H1 (cell line): ENCODE data around the gene RPS26. TPM values are rescaled to one million over a fixed set of nuclear protein-coding genes. Genes with fewer than 3 reads are reported as not detected.

Source experiments
- CTCF ChIA-PET: fragments of 300-600 bp; sonication (Branson Sonifier 250); formaldehyde crosslinking; loops from one replicate; lab custom pipeline; 2021; ENCODE audit not compliant: partially characterized antibody; lab: Charles Lee
- POLR2A ChIA-PET: fragments of 300-600 bp; sonication (Branson Sonifier 250); formaldehyde crosslinking; loops from one replicate; lab custom pipeline; 2021; ENCODE audit warnings: inconsistent platforms; ENCODE audit not compliant: partially characterized antibody; lab: Charles Lee
- DNase-seq, 2 experiments: peaks; one replicate each; pipeline versions ENCODE4 v3.0.0 to v3.0.0-alpha.2; 2010 to 2022; ENCODE audit warnings: low spot score in 2 of 2, low read depth in 1 of 2, mixed read lengths in 1 of 2
- FAIRE-seq: peaks from 2 replicates; lab custom pipeline; 2011; peaks lifted over from hg19 to GRCh38; lab: Jason Lieb, UNC
- H2AFZ ChIP-seq: 2 replicates; pipeline ENCODE4 v1.8.1; 2012; ENCODE audit warnings: low read length, inconsistent platforms
- H2AK5ac ChIP-seq: 2 replicates; pipeline ENCODE4 v1.6.1; 2013; ENCODE audit warnings: low read depth, low read length
- H2BK120ac ChIP-seq: replicated peaks from 2 replicates; pipeline ENCODE3; 2013; ENCODE audit warnings: low read depth, low read length, inconsistent platforms
- H2BK12ac ChIP-seq: 2 replicates; pipeline ENCODE4 v1.6.1; 2013; ENCODE audit warnings: low read depth, low read length
- H2BK15ac ChIP-seq: 2 replicates; pipeline ENCODE4 v1.6.1; 2013; ENCODE audit warnings: low read length
- H2BK20ac ChIP-seq: 2 replicates; pipeline ENCODE4 v1.6.1; 2013; ENCODE audit warnings: low read length
- H2BK5ac ChIP-seq: 2 replicates; pipeline ENCODE4 v1.6.1; 2013; ENCODE audit warnings: low read depth, low read length
- H3K14ac ChIP-seq: 2 replicates; pipeline ENCODE4 v1.6.1; 2013; ENCODE audit warnings: inconsistent platforms; ENCODE audit not compliant: insufficient read length
- H3K18ac ChIP-seq: 2 replicates; pipeline ENCODE4 v1.6.1; 2013; ENCODE audit warnings: low read length; ENCODE audit errors: extremely low read depth
- H3K23ac ChIP-seq: 2 replicates; pipeline ENCODE4 v1.6.1; 2013; ENCODE audit warnings: inconsistent platforms; ENCODE audit not compliant: insufficient read length
- H3K23me2 ChIP-seq: 2 replicates; pipeline ENCODE4 v1.6.1; 2013; ENCODE audit warnings: low read depth, low read length
- H3K27ac ChIP-seq: 2 replicates; pipeline ENCODE4 v1.6.1; 2011; ENCODE audit warnings: low read depth, low read length, inconsistent platforms
- H3K27me3 ChIP-seq, 4 experiments: replicated peaks in 1 of 4; 1 replicate in 1 of 4; 2 replicates in 3 of 4; pipeline versions ENCODE4 v1.6.1 to v1.8.1; 2011 to 2013; ENCODE audit warnings: low read length in 3 of 4, mild to moderate bottlenecking in 3 of 4, inconsistent platforms in 2 of 4, mixed read lengths in 2 of 4, moderate library complexity in 1 of 4; ENCODE audit not compliant: control insufficient read depth in 3 of 4, insufficient read depth in 3 of 4; ENCODE audit errors: extremely low read depth in 1 of 4
- H3K36me3 ChIP-seq, 4 experiments: 2 replicates each; pipeline versions ENCODE4 v1.6.1 to v1.8.1; 2011 to 2013; ENCODE audit warnings: mild to moderate bottlenecking in 4 of 4, low read length in 3 of 4, moderate library complexity in 2 of 4, control low read depth in 1 of 4, inconsistent platforms in 1 of 4; ENCODE audit not compliant: insufficient read depth in 4 of 4, control insufficient read depth in 2 of 4
- H3K4ac ChIP-seq: replicated peaks from 2 replicates; pipeline ENCODE3; 2013; ENCODE audit warnings: low read length, low read depth, mixed read lengths, inconsistent platforms; ENCODE audit not compliant: insufficient read length
- H3K4me1 ChIP-seq, 4 experiments: replicated peaks in 1 of 4; 1 replicate in 1 of 4; 2 replicates in 3 of 4; pipeline versions ENCODE4 v1.6.1 to v1.8.1; 2011 to 2013; ENCODE audit warnings: low read length in 3 of 4, inconsistent platforms in 2 of 4, mixed read lengths in 1 of 4; ENCODE audit not compliant: insufficient read depth in 4 of 4, control insufficient read depth in 3 of 4
- H3K4me2 ChIP-seq, 2 experiments: 2 replicates each; pipeline versions ENCODE4 v1.6.1 to v1.8.1; 2011 to 2013; ENCODE audit warnings: low read depth in 2 of 2, low read length in 2 of 2, control low read depth in 1 of 2, inconsistent platforms in 1 of 2, mild to moderate bottlenecking in 1 of 2; ENCODE audit not compliant: insufficient read depth in 1 of 2
- H3K4me3 ChIP-seq, 4 experiments: fragments of 200-600, 300-600 bp in 1 of 4; sonication (generic), shearing (Covaris generic), sonication (Bioruptor Twin) in 1 of 4; 2 replicates each; pipeline versions ENCODE4 v1.5.1 to v1.8.1; 2011 to 2016; ENCODE audit warnings: low read length in 4 of 4, low read depth in 3 of 4, control low read depth in 2 of 4, inconsistent platforms in 2 of 4, mild to moderate bottlenecking in 2 of 4, mixed read lengths in 1 of 4, moderate library complexity in 1 of 4; ENCODE audit not compliant: insufficient read depth in 2 of 4; ENCODE audit errors: extremely low read depth in 1 of 4
- H3K56ac ChIP-seq: replicated peaks from 2 replicates; pipeline ENCODE3; 2013; ENCODE audit warnings: low read depth, mild to moderate bottlenecking, mixed read lengths, low read length, inconsistent platforms; ENCODE audit not compliant: insufficient read length
- H3K79me1 ChIP-seq: 2 replicates; pipeline ENCODE4 v1.6.1; 2013; ENCODE audit warnings: low read depth, low read length, control low read depth
- H3K79me2 ChIP-seq, 2 experiments: 2 replicates each; pipeline versions ENCODE4 v1.6.1 to v1.8.1; 2012 to 2013; ENCODE audit warnings: low read length in 2 of 2, mild to moderate bottlenecking in 2 of 2, inconsistent platforms in 1 of 2; ENCODE audit not compliant: insufficient read depth in 2 of 2, control insufficient read depth in 1 of 2
- H3K9ac ChIP-seq, 4 experiments: replicated peaks in 1 of 4; 1 replicate in 1 of 4; 2 replicates in 3 of 4; pipeline versions ENCODE4 v1.6.1 to v1.8.1; 2011 to 2013; ENCODE audit warnings: low read depth in 3 of 4, low read length in 3 of 4, control low read depth in 2 of 4, mild to moderate bottlenecking in 2 of 4, moderate library complexity in 2 of 4, inconsistent platforms in 1 of 4; ENCODE audit errors: extremely low read depth in 1 of 4
- H3K9me3 ChIP-seq, 2 experiments: 2 replicates each; pipeline versions ENCODE4 v1.6.1 to v1.8.1; 2012 to 2013; ENCODE audit warnings: mild to moderate bottlenecking in 2 of 2, moderate library complexity in 2 of 2, control low read depth in 1 of 2, inconsistent platforms in 1 of 2, low read depth in 1 of 2, low read length in 1 of 2, mixed read lengths in 1 of 2; ENCODE audit not compliant: insufficient read depth in 2 of 2
- H4K20me1 ChIP-seq, 2 experiments: replicated peaks in 1 of 2; 2 replicates each; pipeline versions ENCODE3 to v1.8.1; 2011 to 2013; ENCODE audit warnings: inconsistent platforms in 2 of 2, low read length in 2 of 2, mild to moderate bottlenecking in 1 of 2; ENCODE audit not compliant: insufficient read depth in 2 of 2, control insufficient read depth in 1 of 2
- H4K5ac ChIP-seq: 2 replicates; pipeline ENCODE4 v1.6.1; 2013; ENCODE audit warnings: low read length, low read depth, mixed read lengths, inconsistent platforms; ENCODE audit not compliant: insufficient read length
- H4K8ac ChIP-seq: 2 replicates; pipeline ENCODE4 v1.8.0; 2013; ENCODE audit warnings: mild to moderate bottlenecking, moderate library complexity, low read length, inconsistent platforms; ENCODE audit not compliant: insufficient read depth; ENCODE audit errors: extremely low read depth
- H4K91ac ChIP-seq: replicated peaks from 2 replicates; pipeline ENCODE3; 2013; ENCODE audit warnings: low read length, mixed read lengths, inconsistent platforms; ENCODE audit not compliant: insufficient read length
- MAFK ChIP-seq: IDR thresholded peaks from 2 replicates; pipeline ENCODE4 v1.6.1; 2012; ENCODE audit warnings: low read depth, mild to moderate bottlenecking, improper control_type of control experiment, low read length
- RAD21 ChIP-seq, 2 experiments: IDR thresholded peaks in 1 of 2; conservative IDR thresholded peaks in 1 of 2; 2 replicates each; pipeline ENCODE4 v1.6.1; 2011; ENCODE audit warnings: low read depth in 2 of 2, low read length in 2 of 2, improper control_type of control experiment in 1 of 2, inconsistent platforms in 1 of 2, mild to moderate bottlenecking in 1 of 2, moderate library complexity in 1 of 2
- RFX5 ChIP-seq: IDR thresholded peaks from 2 replicates; pipeline ENCODE4 v1.6.1; 2011; ENCODE audit warnings: low read depth, low read length, improper control_type of control experiment, borderline replicate concordance
- WGBS, 2 experiments: shearing (Covaris generic) in 1 of 2; methylation state at CpG; one replicate each; pipeline versions ENCODE4 v1.1.6 to v1.1.7; 2013 to 2015; ENCODE audit warnings: low lambda C conversion rate in 2 of 2, mixed read lengths in 2 of 2, inconsistent platforms in 1 of 2, low coverage in 1 of 2, missing lambda C conversion rate in 1 of 2; ENCODE audit not compliant: insufficient replicate concordance in 2 of 2, insufficient coverage in 1 of 2, insufficient read length in 1 of 2; ENCODE audit errors: extremely low coverage in 1 of 2, missing lambda C conversion rate in 1 of 2; 5-methylcytosine and 5-hydroxymethylcytosine counted together
- polyA plus RNA-seq, 7 experiments: library from polyadenylated mRNA; depleted of rRNA in 3 of 7; stranded (reverse) in 5 of 7; unstranded in 2 of 7; fragments of >200 nt in 5 of 7; fragments of 200-250 nt in 2 of 7; gene quantifications; 1 replicate in 5 of 7; 2 replicates in 1 of 7; 4 replicates in 1 of 7; pipeline versions ENCODE4 v1.2.1 to v1.2.3, GENCODE V29; 2011 to 2013; ENCODE audit warnings: missing spikeins in 2 of 7, mixed read lengths in 2 of 7
- total RNA-seq: library from RNA; stranded (reverse); fragmentation: NEBNext Ultra II Directional; extraction: Animal tissue kit (Norgen Biotek cat#: 25700); gene quantifications from 2 replicates; pipeline ENCODE4 v1.2.1, GENCODE V29; 2021

RPS26 gene
- total and polyA plus RNA-seq, 2 of the 8 experiments (the other 6 are each of a cell fraction or from before 2014, with no cell fraction given), result 53.4 to 1,922 TPM

DNA sequence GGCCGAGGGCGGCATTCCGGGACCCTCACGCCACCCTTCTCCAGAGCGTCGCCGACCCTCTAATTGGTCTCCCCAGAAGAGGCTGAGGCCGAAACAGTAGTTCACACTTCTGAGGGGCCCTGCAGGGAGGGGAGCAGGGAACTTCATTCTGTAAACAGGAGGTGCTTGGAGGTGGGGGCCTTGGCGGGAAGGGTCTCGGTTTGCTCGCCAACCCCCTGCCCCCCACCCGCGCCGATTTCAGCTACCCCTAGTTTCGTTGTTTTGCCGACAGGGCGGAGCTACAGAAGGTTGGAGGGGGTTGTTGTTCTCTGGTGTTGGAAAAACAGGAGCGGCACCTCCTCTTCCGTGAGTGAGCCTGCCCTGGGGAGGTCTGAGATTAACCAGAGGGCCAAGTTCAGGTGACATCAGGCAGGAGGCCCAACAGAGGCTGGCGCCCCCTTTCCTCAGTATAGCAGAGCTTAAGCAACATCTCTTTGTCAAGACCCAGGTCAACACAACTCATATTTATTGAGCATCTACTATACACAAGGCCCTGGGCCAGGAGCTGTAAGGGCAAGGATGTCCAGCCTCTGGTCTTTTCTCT is 38.9 kb downstream of the RPS26 start:
- Histone ChIP-seq H3K27ac (peak overlapping the region; percentile 92), H3K4ac (no peak overlapping the region), H3K23ac (no peak overlapping the region), H3K18ac (peak overlapping the region; percentile 87; the same call in 1 of the 2 replicates), H3K79me2 (peaks cover 0 to 27% of the 10 kb centered on the region in 2 experiments; a peak in 2 of 4 replicates), H2BK20ac (no peak overlapping the region), H4K5ac (peak overlapping the region; percentile 23), H2BK15ac (peak overlapping the region; percentile 10; the same call in 1 of the 2 replicates), H2AFZ (peak overlapping the region; percentile 19; the same call in 1 of the 2 replicates), H3K4me2 (peak overlapping the region; percentile 62 to 97), H4K20me1 (peaks cover 2 to 10% of the 10 kb centered on the region in 2 experiments), H3K27me3 (no peaks in the 10 kb centered on the region), H2BK5ac (peak overlapping the region; percentile 98), H2BK12ac (peak overlapping the region; percentile 94), H3K23me2 (peaks cover 7% of the 10 kb centered on the region; the same call in 1 of the 2 replicates), H4K91ac (peak overlapping the region; percentile 22), H2BK120ac (no peak overlapping the region), H4K8ac (peak overlapping the region; percentile 96), H3K4me3 (peak overlapping the region; percentile 74 to 89 (median 80)), H3K9me3 (no peaks in the 10 kb centered on the region; a peak in 1 of 4 replicates), H3K36me3 (peaks cover 0 to 7% (median 4%) of the 10 kb centered on the region in 4 experiments; a peak in 6 of 8 replicates), H3K79me1 (peaks cover 7% of the 10 kb centered on the region; the same call in 1 of the 2 replicates), H2AK5ac (no peak overlapping the region; the same call in 1 of the 2 replicates), H3K14ac (no peak overlapping the region), H3K56ac (peak overlapping the region; percentile 8), H3K4me1 (peaks cover 3 to 17% (median 11%) of the 10 kb centered on the region in 4 experiments), H3K9ac (peak overlapping the region; percentile 68 to 95 (median 88))
- POLR2A ChIA-PET, result interaction anchor here (0.7 to 8.9 kb wide), 30 partner anchors 9 to 278 kb away, joined by 3 to 112 read pairs (median 4); partner anchors contain the start of genes ANKRD52, ESYT1, MYL6 and PA2G4
- DNase-seq (peak in 1 of 2 experiments; percentile 66), FAIRE-seq (no peak)
- CTCF ChIA-PET, result interaction anchor here (0.6 to 5.1 kb wide), 13 partner anchors 10 to 274 kb away, joined by 3 to 31 read pairs (median 3); partner anchors contain the start of genes ESYT1 and PA2G4
- WGBS, 2 experiments, result 0% methylated on average over 20 of the region's 20 CpGs; no CpG with 5 or more reads in 1 of the 2 experiments
- no peak for TF ChIP-seq RAD21 (IDR thresholded peaks at IDR 0.05 in 1 of 2, conservative IDR thresholded peaks at IDR 0.05 in 1 of 2; ENCODE audit: low read depth in 2 of 2, low read length in 2 of 2)
- TF ChIP-seq RFX5, result no peak
- no peak for TF ChIP-seq MAFK
